Ecto neural progenitor cell (in vitro differentiated cells): ENCODE data around the gene CDK3.
"Not testable (repeated sequence)": the region's sequence is repeated elsewhere in the genome, so short reads cannot be mapped to it uniquely, and the experiment has no call there.

Experiments
- DNase-seq: peaks from one replicate; pipeline ENCODE4 v3.0.0-alpha.2; 2018; ENCODE audit warnings: low spot score

The CDK3 gene

DNA sequence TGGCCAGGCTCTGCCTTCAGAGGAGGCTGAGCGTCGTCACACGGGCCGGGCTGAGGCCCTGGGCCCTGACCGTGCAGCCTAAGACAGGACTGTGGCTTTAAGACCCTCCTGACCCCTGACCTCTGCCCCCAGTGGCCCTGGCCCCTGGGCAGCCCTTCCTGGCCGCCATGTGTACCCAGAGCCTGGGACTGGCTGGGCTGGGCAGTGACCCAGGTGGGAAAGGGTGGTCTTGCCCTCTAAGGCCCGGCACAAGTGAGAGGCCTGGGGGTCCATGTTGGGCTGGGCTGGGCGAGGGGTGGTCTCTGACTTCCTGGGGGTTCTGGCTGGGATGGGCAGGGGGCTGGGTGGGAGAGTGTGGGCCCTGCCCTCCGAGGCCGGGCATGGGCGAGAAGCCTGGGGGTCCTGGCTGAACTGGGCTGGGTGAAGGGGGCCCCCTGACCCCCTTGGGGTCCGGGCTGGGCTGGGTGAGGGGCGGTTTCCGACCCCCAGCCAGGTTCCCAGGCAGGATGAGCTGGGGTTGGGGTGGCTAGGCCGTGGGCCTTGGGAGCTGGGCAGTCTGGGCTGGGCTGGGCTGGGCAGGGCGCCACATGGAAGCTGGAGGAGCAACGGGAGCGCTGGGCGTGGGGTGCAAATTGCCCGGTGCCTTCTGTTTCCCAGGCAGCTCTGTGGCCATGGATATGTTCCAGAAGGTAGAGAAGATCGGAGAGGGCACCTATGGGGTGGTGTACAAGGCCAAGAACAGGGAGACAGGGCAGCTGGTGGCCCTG lies at the start of gene CDK3:
TSS of gene CDK3 (plus strand) at position 101 of the 767 bp plus-strand sequence. CDS start at position 672, 571 bp downstream.
- DNase-seq: peak; percentile 45

DNA sequence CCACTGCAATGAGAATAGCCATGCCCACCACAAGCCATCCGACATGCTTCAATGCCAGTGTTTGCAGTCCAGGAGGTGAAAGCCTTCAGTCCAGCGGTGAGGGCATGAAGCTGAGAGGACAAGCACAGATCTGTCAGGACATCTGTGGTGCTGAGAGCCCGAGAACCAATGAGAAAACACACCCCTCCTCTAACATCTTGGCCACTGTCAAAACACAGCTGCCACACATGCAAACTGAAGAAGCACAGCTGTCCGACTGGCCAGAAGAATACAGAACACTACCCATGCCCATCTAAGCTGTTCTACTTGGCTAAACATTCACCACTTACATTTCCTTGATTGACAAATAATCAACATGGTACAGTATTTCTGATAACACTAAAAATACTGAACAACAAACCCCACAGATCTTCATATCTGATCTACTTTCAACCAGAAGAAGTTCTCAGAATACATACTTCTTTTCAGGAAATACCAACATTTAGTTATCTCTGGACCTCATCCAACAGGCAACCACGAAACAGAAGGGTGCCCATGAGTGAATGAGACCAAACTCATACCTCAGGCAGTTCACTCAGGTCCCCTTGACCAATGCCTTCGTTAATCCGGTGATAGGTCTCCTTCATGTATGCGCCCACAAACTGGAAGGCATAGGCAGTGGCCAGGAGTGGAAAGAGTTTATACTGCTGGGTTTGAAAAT lies 49.6 kb upstream of the CDK3 start:
- no peak for DNase-seq

DNA sequence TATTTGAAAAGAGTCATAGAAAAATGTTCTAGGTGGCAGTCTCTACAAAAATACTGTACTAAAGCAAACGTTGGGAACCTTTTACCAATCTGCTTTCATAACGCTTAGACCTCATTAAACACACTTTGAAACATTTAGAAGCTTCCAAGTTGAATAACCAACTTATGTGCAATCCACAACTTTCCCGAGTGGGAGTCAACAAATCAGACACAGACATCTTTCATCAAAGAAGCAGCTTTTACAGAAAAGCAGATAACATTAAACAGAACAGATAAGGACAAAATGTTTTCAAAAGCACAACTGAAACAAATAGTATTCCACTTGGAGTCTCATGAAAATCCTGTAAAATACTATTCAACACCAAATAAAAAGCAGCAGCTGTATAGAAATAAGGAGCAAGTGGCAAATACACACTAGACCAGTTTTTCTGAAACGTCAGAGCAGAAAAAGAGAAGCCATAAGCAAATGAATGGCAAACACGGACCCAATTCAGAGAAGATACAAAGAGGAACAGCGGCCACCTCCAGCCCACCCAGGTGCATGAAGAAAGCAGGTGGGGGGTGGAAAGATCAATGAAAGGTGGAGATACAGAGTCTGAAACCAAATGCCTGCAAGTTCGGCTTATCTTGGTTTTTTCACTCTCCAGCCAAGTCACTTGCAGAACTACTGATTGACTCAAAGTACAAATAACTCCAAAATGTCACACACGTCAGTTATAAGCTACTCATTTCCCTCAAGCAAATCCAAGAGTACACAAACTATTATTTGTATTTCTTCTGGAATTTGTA lies 41.4 kb upstream of the CDK3 start:
- DNase-seq: no peak

DNA sequence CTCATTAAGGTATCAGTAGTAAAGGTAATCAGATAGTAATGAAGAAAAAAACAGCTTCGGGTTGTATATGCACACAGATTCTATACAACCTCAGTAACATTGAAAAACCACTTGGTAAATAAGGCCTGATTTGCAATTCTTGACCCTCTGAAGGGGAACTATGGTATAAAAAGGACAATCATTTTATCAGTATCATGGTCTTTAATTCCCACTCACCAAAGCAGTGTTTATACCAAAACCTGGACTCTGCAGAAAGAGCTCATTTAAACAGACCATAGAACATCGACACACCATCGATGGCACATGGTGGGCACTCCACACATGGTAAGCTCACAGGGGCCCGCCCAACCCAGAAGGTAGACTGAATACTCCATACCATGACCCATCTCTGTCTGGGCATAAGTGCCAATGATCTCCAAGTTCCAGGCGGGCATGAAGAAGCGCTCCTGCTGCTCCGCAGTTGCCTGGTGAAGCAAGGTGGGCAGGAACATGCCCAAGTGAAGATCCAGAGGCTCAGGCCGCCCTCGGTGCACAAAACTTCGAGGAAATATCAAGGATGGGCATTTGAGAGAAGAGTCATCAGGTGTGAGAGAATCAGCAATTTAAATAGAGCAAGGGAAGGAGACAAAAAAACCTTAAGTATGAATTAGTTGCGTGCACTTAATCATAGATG lies 40.7 kb upstream of the CDK3 start:
- no peak for DNase-seq

DNA sequence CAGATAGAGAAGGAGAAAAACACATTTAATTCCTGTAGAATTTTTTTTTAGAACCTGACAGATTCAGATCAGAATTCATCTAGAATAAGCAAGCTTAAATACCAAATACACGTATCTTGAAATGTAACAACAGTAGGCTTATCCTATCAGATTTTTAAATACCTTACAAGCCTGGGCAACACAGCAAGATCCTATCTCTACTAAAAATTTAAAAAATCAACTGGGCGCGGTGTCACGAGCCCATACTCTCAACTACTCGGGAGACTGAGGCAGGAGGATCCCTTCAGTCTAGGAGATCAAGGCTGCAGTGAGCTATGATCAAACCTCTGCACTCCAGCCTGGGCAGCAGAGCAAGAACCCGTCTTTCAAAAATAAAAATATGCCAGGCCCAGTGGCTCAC lies 35.2 kb upstream of the CDK3 start:
- DNase-seq: no peak

DNA sequence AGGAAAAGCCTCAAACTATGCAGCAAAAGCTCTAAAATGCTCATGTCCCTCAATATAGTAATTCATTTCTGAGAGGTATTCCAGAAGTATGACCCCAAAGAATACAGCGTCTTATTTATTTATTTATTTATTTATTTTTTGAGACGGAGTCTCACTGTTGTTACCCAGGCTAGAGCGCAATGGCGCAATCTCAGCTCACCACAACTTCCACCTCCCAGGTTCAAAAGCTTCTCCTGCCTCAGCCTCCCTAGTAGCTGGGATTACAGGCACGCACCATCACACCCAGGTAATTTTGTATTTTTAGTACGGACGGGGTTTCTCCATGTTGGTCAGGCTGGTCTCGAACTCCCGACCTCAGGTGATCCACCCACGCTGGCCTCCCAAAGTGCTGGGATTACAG lies 31.6 kb upstream of the CDK3 start:
- not testable (repeated sequence) for DNase-seq

DNA sequence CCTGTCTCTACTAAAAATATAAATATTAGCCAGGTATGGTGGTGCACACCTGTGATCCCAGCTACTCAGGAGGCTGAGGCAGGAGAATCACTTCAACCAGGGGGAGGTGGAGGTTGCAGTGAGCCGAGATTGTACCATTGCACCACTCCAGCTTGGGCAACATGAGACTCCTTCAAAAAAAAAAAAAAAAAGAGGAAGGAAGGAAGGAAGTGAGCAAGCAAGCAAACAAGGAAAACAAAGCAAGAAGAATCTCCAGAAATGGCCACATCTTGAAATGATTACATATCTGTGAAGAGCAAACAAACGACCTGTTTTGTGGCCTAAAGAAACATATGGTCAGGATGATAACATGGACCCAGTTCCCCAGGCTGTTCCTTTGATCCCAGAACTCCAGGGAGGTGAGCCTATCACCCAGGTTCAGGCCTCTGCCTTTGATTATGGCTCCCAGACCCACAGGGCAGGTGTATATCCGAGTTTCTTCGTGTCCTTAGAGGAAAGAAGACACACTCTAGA lies 30.6 kb upstream of the CDK3 start:
- no peak for DNase-seq

DNA sequence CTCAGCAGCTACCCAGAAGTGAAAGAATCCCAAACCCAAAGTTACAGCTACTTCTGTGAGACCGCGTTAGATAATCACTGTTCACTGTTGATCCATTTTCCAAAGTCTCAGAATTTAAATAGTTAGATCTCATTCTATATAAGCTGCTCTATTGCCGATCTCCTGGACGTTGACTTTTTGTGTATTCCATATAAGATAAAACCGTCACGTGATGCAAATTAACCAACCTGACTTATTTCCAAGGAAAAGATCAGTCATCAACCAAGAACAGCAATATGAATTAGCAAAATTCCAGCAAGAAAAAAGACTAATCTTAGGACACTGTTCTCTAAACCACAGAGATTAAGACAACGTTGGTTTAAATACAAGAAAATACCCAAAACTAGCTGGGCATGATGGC lies 30.0 kb upstream of the CDK3 start:
- DNase-seq: no peak

DNA sequence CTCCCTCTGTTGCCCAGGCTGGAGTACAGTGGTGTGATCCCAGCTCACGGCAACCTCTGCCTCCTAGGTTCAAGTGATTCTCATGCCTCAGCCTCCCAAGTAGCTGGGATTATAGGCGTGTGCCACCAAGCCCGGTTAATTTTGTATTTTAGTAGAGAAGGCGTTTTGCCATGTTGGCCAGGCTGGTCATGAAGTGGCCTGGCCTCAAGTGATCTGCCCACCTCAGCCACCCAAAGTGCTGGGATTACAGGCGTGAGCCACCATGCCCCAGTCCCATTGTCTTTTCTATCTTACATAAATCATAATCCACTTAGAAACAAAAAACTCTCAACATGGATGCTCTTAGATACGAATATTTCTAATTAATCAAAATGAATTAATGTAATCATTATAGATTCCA lies 25.5 kb upstream of the CDK3 start:
- not testable (repeated sequence) for DNase-seq

DNA sequence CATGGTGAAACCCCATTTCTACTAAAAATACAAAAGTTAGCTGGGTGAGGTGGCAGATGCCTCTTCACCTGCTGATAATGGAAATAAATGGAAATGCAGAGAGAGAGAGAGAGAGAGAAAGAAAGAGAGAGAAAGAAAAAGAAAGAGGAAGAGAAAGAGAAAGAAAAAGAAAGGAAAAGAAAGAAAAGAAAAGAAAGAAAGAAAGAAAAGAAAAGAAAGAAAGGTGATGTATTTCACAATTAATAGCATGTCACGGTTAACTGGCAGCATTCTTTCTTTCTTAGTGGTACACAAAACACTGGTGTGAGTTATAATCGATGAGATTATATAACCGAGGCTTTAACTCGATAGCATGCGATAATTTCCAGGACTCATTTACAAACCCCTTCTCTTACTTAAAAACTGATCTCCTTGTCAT lies 24.9 kb upstream of the CDK3 start:
- DNase-seq: no peak

DNA sequence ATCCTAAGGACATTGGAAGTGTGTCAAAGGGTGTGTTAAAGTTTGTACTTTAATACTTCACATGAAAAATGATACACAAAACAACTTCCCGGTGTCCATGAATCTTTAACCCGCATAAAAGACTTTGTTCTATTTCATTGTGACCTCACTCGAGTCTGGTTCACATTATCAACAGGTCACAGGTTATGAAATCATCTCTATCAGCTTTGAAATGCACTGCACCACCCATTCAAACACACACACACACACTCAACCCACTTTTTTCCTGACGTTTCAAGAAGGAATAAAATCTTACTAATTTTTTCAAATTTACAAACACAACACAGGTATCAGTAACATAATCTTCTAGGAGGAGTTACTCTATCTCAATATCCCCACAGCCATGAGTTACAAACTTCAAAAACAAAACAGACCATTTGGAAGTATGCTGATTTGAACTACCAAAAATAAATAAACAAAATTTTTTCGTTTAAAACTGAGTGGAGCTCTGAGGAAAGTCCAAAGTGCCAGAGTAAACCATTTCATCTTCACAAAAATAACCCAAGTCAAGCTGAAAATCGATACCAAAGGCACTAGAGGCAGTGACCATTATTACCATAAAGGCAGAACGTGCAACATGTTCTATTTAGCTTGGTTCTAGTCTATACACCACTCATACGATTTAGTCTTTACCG lies 24.3 kb upstream of the CDK3 start:
- DNase-seq: no peak

DNA sequence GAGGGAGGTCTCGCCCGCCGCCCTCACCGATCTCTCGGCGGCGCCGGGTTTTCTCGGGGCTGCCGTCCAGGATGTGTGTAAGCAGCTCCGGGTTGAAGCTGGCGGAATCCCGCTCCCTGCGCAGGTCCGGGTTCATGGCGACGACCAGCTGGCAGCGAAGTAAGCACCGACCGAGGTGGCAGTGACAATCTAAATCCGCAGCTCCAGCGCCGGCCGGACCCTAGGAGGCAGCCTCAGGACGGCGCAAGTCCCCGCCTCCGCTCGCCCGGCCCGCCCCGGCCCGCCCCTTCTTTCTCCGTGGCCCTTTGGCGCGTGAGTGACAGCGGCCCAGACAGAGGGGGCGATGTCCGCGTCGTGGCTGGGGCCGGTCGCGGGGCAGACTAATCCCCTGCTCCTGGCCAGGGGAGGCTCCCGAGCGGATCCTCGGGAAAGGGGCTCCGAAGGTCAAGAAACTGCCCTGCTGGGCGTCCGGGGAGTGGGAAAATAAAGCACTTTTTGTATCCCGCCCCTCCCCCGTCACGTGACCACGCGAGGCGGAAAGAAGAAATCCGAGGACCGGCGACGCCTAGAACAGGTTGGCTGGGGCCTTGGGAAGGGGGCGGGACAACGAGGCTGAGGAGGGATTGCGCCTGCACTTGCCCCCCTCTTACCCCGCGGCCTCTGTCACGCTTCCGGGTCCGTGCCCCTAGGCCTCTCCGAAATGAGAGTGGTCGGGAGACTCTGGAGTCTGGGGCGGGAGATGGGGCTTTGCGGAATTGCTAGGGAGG lies 21.5 kb upstream of the CDK3 start, which contains the start of the genes ACOX1 and TEN1:
TSS of gene ACOX1 (minus strand) at position 229 of the 767 bp plus-strand sequence. CDS start at position 136, 93 bp downstream.
TSS of gene TEN1 (plus strand) at position 303 of the 767 bp plus-strand sequence. CDS start 6,953 bp downstream, outside the sequence.
- DNase-seq: peak; percentile 99

DNA sequence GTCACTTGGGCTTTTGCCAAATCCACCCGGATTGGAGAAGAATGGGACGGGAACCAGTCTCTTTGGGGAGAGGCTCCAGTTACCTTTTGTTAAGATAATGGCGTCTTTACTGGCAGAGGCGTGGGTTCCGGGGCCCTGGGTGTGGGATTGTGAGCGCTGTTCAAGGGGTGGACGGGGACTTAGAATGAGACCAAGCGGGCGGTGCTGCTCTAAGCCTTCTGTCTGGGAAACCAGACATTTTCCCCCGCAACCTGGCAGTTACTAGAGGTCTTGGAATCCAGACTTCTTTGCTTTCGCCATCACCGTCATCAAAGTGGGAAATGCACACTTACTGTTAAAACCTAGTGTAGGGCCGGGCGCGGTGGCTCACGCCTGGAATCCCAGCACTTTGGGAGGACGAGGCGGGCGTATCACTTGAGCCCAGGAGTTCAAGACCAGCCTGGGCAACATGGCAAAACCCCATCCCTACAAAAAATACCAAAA lies 20.9 kb upstream of the CDK3 start:
- DNase-seq: no peak

DNA sequence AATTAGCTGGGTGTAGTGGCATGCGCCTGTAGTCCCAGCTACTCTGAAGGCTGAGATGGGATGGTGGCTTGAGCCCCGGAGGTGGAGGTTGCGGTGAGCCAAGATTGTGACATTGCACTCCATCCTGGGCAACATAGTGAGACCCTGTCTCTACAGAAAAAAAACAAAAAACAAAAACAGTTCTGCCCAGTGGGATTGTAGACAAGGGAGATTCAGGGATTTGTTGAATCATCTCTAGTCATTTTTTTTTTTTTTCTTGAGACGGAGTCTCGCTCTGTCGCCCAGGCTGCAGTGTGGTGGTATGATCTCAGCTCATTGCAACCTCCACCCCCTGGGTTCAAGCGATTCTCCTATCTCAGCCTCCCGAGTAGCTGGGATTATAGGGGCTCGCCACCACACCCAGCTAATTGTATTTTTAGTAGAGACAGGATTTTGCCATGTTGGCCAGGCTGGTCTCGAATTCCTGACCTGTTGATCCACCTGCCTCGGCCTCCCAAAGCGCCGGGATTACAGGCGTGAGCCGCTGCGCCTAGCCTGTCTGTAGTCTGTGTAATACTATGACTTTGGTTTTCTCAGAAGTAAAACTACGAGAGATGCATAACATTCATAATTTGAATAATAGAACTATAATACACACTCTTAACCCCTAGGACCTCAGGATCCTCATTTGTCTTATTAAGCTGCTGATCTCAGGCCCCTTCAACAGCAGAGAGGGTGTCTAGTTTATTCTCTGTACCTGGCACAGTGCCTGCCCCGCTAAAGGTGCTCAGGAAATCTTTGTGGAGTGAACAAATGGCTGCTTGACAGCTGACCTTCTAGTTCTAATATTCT lies 20.3 kb upstream of the CDK3 start:
- no peak for DNase-seq

DNA sequence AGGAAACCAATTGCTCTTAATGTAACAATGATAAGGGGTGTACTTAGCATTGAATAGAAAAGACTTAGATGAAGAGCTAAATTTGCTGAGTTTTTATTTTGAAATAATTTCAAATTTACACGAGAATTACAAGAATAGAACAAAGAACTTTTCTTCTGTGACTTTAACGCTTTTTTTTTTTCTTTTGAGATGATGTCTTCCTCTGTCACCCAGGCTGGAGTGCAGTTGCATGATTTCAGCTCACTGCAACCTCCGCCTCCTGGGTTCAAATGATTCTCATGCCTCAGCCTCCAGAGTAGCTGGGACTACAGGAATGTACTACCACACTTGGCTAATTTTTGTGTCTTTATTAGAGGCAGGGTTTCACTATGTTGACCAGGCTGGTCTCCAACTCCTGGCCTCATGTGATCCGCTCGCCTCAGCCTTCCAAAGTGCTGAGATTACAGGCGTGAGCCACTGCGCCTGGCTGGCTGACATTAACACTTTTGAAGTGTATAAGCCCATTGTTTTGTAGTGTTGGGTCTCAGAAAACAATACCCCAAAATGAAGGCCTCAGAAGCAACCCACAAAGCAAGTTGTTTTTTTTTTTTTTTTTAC lies 19.5 kb upstream of the CDK3 start:
- DNase-seq: no peak

DNA sequence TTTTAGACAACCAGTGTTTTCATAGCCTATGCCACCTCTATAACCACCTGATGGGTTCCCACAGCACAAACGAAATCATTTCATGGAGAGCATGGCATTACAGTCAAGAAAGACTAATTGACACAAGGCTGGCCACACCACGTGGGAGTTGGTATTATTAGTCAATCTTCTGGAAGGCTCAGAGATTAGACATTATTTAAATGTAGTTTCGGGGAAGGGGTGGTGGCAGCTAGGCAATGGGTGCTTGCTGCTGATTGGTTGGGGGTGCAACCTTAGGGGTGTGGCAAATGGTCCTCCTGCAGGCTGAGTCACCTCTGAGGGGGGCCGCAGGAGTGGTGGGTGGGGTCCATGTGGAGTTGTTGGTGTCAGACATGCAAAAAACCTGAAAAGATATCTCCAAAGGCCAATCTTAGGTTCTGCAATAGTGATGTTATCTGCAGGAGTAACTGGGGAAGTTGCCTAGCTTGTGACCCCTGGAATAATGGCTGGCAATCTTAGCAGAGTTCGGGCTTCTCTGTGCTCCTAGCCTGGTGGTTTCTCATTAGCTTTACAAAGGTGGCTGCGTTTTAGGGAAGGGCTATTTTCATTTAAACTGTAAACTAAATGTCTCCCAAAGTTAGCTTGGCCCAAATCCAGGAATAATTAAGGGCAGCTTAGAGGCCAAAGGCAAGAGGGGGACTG lies 17.0 kb upstream of the CDK3 start:
- DNase-seq: no peak

DNA sequence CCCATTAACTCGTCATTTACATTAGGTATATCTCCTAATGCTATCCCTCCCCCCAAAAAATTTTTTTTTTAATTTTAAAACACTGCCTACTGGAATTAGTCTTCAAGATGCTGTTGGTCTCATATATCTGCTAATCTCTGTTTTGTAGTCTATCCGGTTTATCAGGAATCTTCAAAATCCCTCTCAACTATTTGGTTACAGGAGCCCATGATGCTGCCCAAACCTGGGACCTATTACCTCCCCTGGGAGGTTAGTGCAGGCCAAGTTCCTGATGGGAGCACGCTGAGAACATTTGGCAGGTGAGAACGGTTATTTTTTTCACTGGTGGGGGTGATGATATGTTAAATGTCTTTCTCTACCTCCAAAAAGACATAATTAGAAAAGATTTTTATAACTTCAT lies 14.7 kb upstream of the CDK3 start:
- no peak for DNase-seq

DNA sequence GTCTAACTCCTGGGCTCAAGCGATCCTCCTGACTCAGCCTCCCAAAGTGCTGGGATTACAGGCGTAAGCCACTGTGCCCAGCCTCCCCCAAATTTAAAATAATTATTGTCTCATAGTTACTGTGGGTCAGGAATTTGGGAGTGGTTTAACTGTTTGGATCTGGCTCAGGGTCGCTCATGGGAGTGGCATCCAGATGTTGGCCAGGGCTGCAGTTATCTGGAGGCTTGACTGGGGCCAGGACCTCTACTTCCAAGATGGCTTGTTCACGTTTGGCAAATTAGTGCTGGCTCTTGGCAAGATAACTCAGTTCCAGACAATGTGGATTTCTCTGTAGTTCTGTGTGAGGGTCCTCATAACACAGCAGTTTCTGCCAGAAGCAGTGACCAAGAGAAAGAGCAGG lies 13.6 kb upstream of the CDK3 start:
- DNase-seq: no peak
